ENCODE results near the gene NLRC5.
"Not testable (repeated sequence)": the region's sequence is repeated elsewhere in the genome, so short reads cannot be mapped to it uniquely, and the experiment has no call there.

NLRC5 gene

GRCh38 chr16:56960681-56961281 is 28.6 kb upstream of the NLRC5 start:
- DNase-seq (ENCODE audit: low spot score), result no peak

DNA sequence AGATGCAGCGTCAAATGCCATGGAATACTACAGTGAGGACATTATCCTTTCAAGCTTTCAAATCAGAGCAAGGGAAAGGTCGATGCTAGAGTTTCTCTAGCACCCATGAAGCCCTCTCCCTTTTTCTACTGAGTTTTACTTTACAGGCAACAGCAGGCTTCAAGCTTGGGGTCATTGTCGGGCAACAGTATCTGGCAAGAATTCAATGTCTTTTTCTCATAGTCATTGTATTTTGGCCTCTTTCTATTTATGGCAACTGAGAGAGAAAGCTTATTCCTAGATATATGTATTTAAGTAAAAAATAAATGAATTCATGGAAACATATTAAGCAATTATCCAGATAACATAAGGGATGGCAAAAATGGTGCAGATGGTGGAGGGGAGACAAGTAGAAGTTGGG is 28.0 kb upstream of the NLRC5 start:
- DNase-seq (ENCODE audit: low spot score), result no peak

DNA sequence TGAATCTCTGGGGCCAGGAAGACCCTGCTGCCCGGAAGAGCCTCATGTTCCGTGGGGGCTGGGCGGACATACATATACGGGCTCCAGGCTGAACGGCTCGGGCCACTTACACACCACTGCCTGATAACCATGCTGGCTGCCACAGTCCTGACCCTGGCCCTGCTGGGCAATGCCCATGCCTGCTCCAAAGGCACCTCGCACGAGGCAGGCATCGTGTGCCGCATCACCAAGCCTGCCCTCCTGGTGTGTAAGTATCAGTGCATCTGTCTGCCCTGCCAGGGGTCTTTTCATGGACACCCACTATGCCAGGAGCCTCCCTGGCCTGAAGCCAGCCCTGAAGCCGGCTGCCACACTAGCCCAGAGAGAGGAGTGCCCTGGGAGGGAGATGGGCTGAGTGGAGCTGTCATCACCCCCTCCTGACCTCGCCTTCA is 27.5 kb upstream of the NLRC5 start, which contains the start of gene CETP:
Gene CETP (plus strand): TSS at position 100 of the 431 bp plus-strand sequence. CDS start 30 bp downstream, at position 130.
- no peak for DNase-seq (ENCODE audit: low spot score)

DNA sequence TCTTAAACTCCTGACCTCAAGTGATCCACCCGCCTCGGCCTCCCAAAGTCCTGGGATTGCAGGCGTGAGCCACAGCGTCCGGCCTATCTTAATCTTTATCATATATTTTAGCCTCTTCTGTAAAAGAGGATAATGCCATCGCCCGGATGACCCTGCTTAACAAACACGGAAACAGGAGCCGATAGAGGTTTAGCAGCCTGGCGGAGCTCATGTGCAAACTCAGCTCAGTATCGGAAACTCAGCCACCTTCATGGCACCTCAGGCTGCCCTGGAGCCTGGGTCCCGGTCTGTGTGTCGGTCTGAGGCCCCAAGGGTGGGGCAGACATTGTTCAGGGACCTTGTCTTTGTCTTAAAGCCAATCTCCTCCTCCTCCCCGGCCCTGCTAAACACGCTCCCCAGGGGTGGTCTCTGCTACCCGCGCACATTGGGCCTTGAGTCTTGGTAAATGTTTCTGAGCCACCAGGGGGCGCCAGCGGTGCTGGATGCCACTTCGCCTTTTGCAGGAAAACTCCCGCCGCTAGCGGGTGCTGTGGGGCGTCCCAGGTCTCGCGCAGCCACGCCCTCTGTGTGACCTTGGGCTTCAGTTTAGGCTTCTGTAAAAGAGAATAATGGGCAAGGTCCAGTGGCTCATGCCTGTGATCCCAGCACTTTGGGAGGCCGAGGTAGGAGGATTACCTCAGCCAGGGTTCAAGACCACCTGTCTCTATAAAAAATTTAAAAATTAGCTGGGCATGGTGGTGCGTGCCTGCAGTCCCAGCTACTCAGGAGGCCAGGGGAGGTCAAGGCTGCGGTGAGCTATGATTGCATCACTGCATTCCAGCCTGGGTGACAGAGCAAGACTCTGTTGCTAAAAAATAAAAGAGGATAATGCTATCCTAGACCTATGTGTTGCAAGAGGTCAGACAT is 24.9 kb upstream of the NLRC5 start:
- peak; percentile 40 for DNase-seq (ENCODE audit: low spot score)

DNA sequence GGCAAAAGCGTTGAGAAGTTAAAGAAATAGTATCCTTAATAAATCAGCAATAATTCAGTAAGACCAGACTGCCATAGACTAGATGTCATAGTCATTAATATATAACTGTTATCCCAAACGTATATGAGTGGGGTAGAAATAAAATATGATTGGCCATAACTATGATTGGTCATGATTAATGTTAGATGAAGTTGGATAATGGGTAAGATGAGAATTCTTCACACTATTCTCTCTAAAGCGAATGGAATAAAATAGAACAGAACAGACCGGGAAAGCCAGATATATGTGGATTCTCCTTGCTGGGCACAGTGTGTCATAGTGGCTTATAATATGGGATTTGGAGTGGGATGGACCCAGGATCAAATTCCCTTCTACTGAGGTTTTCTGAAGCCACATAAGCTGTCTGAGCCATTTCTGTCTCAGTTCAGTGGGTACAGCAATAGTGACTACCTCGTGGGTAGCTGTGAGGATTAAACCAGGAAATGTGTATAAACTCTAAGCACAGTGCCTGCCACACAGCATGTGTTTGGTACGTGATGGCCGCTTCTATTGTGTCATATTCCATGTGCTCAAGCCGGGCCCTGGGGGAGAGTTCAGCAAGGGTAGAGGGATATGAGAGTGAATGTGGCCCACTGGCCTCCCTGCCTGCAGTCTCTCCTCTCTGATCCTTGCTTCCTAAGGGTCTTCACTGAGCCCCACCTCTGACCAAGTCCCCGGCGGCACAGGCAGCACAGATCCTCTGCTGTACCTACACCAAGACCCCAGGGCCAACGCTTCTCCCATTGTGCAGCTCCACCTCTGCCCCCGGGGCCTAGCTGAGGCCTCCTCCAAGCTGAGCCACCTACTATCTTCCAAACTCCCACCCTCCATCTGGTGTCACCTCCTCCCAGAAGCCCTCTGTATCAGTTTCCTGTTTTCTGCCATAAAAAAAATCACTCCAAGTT is 23.9 kb upstream of the NLRC5 start:
- no peak for DNase-seq (ENCODE audit: low spot score)

DNA sequence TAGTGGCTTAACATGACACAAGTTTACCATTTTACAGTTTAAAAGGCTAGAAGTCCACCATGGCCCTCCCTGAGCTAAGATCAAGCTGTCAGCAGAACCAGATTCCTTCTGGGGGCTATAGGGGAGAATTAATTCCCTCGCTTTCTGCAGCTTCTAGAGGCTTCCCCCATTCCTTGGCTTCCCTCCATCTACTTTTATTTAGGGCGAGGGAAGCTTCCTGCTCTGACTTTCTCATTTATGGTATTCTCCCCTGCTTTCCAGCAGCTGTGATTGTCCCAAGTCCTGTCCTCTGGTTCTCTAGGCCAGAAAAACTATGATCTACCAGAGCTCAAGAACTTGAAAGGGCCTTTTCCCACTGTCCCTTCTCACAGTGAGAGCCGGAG is 23.3 kb upstream of the NLRC5 start:
- no peak for DNase-seq (ENCODE audit: low spot score)

GRCh38 chr16:56967733-56968132 is 21.6 kb upstream of the NLRC5 start:
- DNase-seq (ENCODE audit: low spot score), result no peak

DNA sequence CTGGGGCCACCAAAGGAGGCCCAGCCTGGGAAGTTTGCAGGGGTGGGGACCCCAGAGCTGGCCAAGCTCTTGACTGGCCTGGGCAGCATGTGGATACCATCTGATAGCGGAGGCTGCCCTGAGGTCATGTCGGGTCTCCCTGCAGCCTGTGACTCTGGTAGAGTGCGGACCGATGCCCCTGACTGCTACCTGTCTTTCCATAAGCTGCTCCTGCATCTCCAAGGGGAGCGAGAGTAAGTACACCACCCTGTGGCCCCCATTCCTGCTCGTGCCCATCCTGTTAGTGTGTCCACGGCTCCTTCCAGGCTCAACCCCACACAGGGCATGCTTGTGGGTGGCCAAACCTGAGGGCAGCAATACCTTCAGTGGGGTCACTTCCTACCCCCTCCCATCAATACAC is 19.6 kb upstream of the NLRC5 start:
- DNase-seq (ENCODE audit: low spot score), result no peak

GRCh38 chr16:56970934-56971767 is 18.2 kb upstream of the NLRC5 start:
- no peak for DNase-seq (ENCODE audit: low spot score)

- no peak for DNase-seq (ENCODE audit: low spot score)
Observed at GRCh38 chr16:56971768-56972043, 17.7 kb upstream of the NLRC5 start.

DNA sequence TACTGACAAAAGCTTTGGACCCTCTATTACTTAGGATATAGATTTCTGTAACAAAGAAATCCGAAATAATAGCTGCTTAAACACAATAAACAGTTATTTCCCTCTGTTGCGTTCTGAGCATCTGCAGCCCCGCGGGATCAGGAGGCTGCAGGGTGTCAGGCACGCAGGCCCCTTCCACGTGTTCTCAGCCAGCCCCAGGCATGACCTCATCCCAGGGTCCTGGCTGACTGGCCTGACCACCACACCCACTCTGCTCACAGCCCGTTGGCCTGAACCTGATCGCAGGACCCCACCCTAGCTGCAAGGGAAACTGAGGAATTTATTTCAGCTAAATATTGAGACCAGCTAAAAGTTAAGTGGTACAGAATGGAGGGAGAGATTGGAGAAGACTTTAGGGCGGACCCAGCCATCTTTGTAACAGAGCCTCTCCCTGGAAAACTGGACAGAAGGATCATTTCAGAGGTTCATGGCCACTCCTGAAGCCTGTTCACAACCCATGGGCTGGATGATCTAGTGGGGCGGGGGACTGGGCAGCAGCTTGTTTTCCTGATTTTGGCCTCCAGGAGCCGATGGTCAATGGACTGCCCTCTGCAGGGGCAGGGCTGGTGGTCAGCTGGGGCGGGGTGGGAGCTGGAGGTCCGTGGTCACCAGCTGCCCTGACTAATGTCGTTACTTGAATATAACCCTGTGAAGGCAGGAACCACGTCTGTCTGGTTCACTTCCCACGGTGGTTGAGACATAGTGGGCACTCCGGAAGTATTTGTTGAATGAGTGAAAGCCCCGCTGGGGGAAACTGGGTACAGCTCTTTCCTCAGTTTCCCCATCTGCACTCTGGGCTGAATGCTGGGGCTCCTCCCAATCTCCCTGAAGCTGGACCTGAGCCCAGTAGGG is 16.7 kb upstream of the NLRC5 start:
- DNase-seq (ENCODE audit: low spot score), result no peak

DNA sequence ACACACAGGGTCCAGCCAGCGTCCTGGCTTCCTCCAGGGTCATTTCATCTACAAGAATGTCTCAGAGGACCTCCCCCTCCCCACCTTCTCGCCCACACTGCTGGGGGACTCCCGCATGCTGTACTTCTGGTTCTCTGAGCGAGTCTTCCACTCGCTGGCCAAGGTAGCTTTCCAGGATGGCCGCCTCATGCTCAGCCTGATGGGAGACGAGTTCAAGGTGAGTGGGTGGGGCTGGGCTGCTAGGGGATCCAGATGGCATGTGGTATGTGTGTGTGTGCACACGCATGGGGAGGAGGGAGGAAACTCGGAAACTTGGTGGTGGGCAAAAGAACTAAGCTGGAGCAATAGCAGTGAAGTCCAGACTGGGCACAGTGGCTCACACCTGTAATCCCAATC is 16.1 kb upstream of the NLRC5 start:
- no peak for DNase-seq (ENCODE audit: low spot score)

DNA sequence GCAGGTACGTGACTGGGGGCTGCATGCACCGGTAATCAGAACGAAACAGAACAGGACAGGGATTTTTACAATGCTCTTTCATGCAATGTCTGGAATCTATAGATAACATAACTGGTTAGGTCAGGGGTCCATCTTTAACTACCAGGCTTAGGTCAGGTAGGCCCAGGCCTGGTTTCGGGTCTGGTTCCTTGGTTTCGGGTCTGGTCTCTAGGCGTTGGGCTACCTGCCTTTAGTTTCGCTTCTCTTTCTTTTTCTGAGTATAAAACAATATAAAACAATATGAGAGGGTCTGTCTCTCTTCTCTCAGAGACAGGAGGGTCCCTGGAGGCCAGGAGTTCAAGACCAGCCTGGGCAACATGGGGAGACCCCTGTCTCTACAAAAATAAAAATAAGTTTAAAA is 15.5 kb upstream of the NLRC5 start:
- DNase-seq (ENCODE audit: low spot score), result not testable (repeated sequence)

DNA sequence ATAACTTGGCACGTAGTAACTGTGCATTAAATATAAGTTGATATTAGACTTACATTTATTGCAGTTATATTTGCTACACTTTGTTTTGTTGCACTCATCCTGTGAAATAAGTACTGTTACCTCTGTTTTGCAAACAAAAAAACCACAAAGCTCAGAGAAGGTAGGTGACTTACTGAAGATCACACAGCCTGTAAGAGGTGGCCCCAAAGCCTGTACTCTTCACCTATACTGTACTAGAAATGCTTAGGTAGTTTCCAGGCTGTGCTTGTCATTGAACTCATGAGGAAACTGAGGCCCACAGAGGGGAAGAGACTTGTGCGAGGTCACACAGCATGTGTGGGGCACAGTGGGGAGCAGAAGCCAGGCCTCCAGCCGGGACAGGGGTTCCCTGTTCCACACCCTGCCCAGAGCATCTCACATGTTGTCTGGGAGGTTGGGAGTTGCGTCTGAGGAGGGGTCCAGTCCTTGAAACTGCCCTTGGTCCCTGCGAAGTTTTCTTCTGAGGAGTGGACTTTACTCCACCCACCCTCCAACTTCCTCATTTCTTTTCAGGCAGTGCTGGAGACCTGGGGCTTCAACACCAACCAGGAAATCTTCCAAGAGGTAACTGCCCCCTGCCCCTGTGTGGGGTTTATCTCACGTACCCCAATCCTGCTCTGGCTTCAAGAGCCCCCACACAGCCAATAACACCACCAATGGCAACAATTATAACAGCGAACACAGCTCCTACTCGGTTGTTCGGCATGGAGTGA is 14.6 kb upstream of the NLRC5 start:
- no peak for DNase-seq (ENCODE audit: low spot score)

- no peak for DNase-seq (ENCODE audit: low spot score)
Observed at GRCh38 chr16:56975714-56976113, 13.6 kb upstream of the NLRC5 start.

DNA sequence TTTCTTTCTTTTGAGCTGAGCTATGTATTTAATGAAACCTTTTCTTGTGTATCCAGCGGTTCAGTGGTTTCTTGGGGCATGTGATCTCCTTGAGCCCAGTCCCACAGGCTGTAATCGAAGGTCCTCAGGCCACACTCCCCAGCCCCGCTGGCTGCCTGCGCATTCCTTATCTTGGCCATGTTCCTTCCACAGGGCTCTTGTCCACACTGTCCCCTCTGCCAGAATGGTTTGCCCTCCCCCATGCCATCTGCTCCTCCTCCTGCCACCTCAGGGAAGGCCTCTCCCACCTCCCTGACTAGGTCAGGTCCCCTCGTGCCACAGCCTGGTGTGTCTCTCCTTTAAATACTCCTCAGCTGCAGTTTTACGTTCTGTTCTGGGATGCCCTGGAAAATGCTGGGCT is 12.1 kb upstream of the NLRC5 start:
- DNase-seq (ENCODE audit: low spot score), result no peak

- DNase-seq (ENCODE audit: low spot score), result no peak
Observed at GRCh38 chr16:56977823-56978430, 11.4 kb upstream of the NLRC5 start.

DNA sequence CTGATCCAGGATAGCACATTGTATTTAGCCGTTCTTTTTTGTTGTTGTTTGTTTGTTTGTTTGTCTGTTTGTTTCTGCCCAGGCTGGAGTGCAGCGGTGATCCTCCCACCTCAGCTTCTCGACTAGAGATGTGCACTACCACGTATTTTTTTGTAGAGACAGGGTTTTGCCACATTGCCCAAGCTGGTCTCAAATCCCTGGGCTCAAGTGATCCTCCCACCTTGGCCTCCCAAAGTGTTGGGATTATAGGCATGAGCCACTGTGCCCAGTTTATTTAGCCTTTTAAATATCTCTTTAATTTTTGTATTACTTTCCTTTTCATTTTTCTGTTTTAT is 9.2 kb upstream of the NLRC5 start:
- DNase-seq (ENCODE audit: low spot score), result no peak

Measured in HuH-7 (cell line).